WI38 (cell line): ENCODE results near the gene DNAJA3.

Experiments
- H3K4me3 ChIP-seq: 2 replicates; pipeline ENCODE4 v1.5.1; 2011; ENCODE audit warnings: low read depth, mild to moderate bottlenecking, control low read depth, low read length
- TF ChIP-seq, protein P1 (sequence below): IDR thresholded peaks from 2 replicates; pipeline ENCODE4 v1.5.1; 2012; ENCODE audit warnings: low read depth, mild to moderate bottlenecking, control low read depth, low read length

DNAJA3 gene

GRCh38 chr16:4498546-4499195 lies 73.0 kb downstream of the DNAJA3 start:
- H3K4me3 ChIP-seq = no peak overlapping the region
- TF ChIP-seq, protein P1, sequence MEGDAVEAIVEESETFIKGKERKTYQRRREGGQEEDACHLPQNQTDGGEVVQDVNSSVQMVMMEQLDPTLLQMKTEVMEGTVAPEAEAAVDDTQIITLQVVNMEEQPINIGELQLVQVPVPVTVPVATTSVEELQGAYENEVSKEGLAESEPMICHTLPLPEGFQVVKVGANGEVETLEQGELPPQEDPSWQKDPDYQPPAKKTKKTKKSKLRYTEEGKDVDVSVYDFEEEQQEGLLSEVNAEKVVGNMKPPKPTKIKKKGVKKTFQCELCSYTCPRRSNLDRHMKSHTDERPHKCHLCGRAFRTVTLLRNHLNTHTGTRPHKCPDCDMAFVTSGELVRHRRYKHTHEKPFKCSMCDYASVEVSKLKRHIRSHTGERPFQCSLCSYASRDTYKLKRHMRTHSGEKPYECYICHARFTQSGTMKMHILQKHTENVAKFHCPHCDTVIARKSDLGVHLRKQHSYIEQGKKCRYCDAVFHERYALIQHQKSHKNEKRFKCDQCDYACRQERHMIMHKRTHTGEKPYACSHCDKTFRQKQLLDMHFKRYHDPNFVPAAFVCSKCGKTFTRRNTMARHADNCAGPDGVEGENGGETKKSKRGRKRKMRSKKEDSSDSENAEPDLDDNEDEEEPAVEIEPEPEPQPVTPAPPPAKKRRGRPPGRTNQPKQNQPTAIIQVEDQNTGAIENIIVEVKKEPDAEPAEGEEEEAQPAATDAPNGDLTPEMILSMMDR = no peak

DNA sequence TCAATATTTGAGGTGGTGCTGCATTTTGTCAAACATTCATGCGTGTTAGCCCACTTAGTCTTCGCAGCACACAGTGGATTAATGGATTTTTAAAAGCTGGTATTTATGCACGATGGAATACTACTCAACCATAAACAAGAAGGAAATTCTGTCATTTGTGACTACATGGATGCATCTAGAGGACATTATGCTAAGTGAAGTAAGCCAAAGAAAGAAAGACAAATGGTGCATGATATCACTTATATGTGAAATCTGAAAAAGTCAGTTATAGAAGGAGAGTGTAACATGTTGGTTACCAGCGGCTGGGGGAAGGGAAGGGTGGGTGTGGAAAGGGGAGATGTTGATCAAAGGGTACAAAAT lies 73.5 kb downstream of the DNAJA3 start:
- no peak overlapping the region for H3K4me3 ChIP-seq
- TF ChIP-seq, protein P1 = no peak

DNA sequence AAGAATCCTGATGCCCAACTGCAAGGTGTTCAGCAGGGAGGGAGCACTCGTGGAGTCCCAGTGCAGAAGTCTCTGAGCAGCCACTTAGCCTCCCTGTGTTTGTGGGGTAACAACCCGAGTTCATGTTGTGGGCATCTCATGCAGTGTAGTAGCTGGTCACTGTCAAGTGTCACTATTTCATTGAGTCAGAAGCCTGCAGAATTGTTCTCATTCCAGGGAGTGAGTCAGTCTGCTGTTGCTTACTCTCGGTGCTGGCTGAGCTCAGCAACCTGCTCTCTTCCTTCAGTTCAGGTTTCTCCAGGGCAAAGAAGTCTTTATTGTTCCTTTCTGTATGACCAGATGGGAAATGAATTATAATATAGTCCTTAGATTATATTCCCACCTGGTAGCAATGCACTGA lies 74.6 kb downstream of the DNAJA3 start:
- H3K4me3 ChIP-seq = peak overlapping the region; percentile 31
- TF ChIP-seq, protein P1 = no peak

- H3K4me3 ChIP-seq = peak overlapping the region; percentile 31
These were observed 75.4 kb downstream of the DNAJA3 start for GRCh38 chr16:4501071-4501478.

DNA sequence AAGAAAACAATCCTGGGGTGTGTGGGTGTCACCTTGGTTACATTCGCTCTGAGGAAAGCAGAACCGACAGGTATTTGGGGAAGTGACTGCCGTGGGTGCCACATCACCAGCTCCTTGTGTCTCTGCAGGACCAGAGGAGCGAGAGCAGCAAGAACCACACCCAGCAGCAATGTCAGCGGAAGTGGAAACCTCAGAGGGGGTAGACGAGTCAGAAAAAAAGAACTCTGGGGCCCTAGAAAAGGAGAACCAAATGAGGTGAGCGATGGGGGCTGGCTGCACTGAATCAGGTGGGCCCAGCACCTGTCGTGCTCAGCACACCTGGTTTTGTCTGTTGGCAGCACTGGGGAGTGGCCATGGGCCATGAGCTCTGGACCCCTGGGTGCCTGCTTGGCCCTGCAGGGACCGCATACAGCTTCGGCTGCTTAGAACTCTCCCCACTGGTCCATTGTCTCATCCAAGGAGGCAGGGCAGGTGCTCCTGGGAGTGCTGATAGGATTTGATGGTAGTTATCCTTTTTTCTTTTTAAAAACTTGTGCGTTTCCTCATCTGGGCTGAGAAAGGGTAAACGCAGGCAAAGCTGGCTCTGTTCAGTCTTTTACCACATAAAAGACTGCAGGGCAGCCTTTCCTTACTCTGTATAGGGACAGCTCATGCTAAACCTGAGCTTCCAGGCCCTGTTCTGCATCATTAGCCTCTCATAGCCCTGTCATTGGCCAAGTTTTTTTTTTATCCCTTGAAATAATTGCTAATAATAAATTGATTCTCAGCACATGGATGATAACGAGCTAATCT lies 79.9 kb downstream of the DNAJA3 start:
- H3K4me3 ChIP-seq = no peak overlapping the region
- TF ChIP-seq, protein P1 = no peak

More at GRCh38 chr16:4501071-4501478, 75.4 kb downstream of the DNAJA3 start:
- TF ChIP-seq, protein P1 = no peak
